RWPE2 (cell line): ENCODE data around the gene GCLM.

Experiments
- ATAC-seq: fragments of 200-7000 bp; cut with Tn5 transposase; 3 replicates; pipeline ENCODE4 v1.9.1; 2021; ENCODE audit warnings: low read depth
- DNase-seq: peaks from one replicate; pipeline ENCODE4 v3.0.0-alpha.2; 2020; ENCODE audit warnings: low spot score
- H3K27ac ChIP-seq: fragments of 450-650 bp; 2 replicates; pipeline ENCODE4 v1.5.1; 2017; ENCODE audit warnings: mild to moderate bottlenecking; ENCODE audit not compliant: poor library complexity, severe bottlenecking
- H3K27me3 ChIP-seq: fragments of 250-450 bp; sonication (Bioruptor Pico); 2 replicates; pipeline ENCODE4 v1.5.1; 2021; ENCODE audit warnings: mild to moderate bottlenecking, moderate library complexity; ENCODE audit not compliant: insufficient read depth, poor library complexity, severe bottlenecking
- H3K36me3 ChIP-seq: fragments of 250-450 bp; sonication (Bioruptor Pico); 2 replicates; pipeline ENCODE4 v1.5.1; 2020; ENCODE audit warnings: low read depth, mild to moderate bottlenecking, moderate library complexity
- H3K4me1 ChIP-seq: fragments of 250-450 bp; sonication (Bioruptor Pico); 2 replicates; pipeline ENCODE4 v1.5.1; 2021; ENCODE audit warnings: mild to moderate bottlenecking, moderate library complexity; ENCODE audit not compliant: insufficient read depth, poor library complexity, severe bottlenecking
- H3K4me3 ChIP-seq: fragments of 250-450 bp; sonication (Bioruptor Pico); 2 replicates; pipeline ENCODE4 v1.5.1; 2021; ENCODE audit warnings: mild to moderate bottlenecking, moderate library complexity; ENCODE audit not compliant: severe bottlenecking
- H3K9me3 ChIP-seq: fragments of 250-450 bp; sonication (Bioruptor Pico); 2 replicates; pipeline ENCODE4 v1.5.1; 2021; ENCODE audit warnings: mild to moderate bottlenecking, moderate library complexity; ENCODE audit not compliant: severe bottlenecking
- CTCF ChIP-seq: fragments of 450-650 bp; IDR thresholded peaks from one replicate; pipeline ENCODE4 v1.5.1; 2017; ENCODE audit warnings: mild to moderate bottlenecking, moderate library complexity; ENCODE audit not compliant: poor library complexity, severe bottlenecking

GCLM gene

GRCh38 chr1:93837961-93838360, 71.3 kb downstream of the GCLM start:
- TF ChIP-seq CTCF: no peak
- ATAC-seq (no peak), DNase-seq (no peak)
- Histone ChIP-seq H3K27ac (no peak overlapping the region), H3K4me1 (peaks cover 9% of the 10 kb centered on the region), H3K36me3 (no peaks in the 10 kb centered on the region), H3K4me3 (no peak overlapping the region), H3K27me3 (no peaks in the 10 kb centered on the region), H3K9me3 (peaks cover 6% of the 10 kb centered on the region)
